Endothelial cell of umbilical vein (primary cell): Measurements from ENCODE around the gene CARS1. TPM values are rescaled to one million over a fixed set of nuclear protein-coding genes. Genes with fewer than 3 reads are reported as not detected.

ENCODE experiments used
- BruUV-seq: library from RNA; stranded (reverse); fragments of 400-500 nt; replicated peaks from 2 replicates; lab custom pipeline; 2021; lab: Mats Ljungman, UMichigan
- CTCF ChIA-PET: fragments of 300-600, 350-600 bp; sonication (Branson Sonifier 250); formaldehyde crosslinking; loops from one replicate; lab custom pipeline; 2021; ENCODE audit warnings: antibody characterized with exemption, inconsistent platforms; lab: Charles Lee
- POLR2A ChIA-PET: fragments of 300-600, 350-600 bp; sonication (Branson Sonifier 250); formaldehyde crosslinking; loops from one replicate; lab custom pipeline; 2021; ENCODE audit warnings: antibody characterized with exemption, inconsistent platforms; lab: Charles Lee
- DNase-seq: peaks from one replicate; pipeline ENCODE4 v3.0.0-alpha.2; 2011; ENCODE audit warnings: low read depth, low spot score
- FAIRE-seq: peaks from 2 replicates; lab custom pipeline; 2011; peaks lifted over from hg19 to GRCh38; lab: Jason Lieb, UNC
- H2AFZ ChIP-seq: 2 replicates; pipeline ENCODE4 v1.6.0; 2012; ENCODE audit warnings: low read depth, low read length, control low read depth, inconsistent platforms
- H3K27ac ChIP-seq: 2 replicates; pipeline ENCODE4 v1.5.1; 2011; ENCODE audit warnings: low read depth, mild to moderate bottlenecking, control low read depth, low read length, moderate library complexity; ENCODE audit not compliant: insufficient read depth
- H3K27me3 ChIP-seq, 2 experiments: 2 replicates each; pipeline versions ENCODE4 v1.6.0 to v1.6.1; 2011; ENCODE audit warnings: low read length in 2 of 2, mixed read lengths in 1 of 2; ENCODE audit not compliant: control insufficient read depth in 2 of 2, insufficient read depth in 2 of 2
- H3K36me3 ChIP-seq, 2 experiments: 2 replicates in 1 of 2; 3 replicates in 1 of 2; pipeline ENCODE4 v1.5.1; 2011; ENCODE audit warnings: low read length in 2 of 2, mild to moderate bottlenecking in 1 of 2, moderate library complexity in 1 of 2; ENCODE audit not compliant: control insufficient read depth in 2 of 2, insufficient read depth in 2 of 2; ENCODE audit errors: extremely low read depth in 1 of 2
- H3K4me1 ChIP-seq: 3 replicates; pipeline ENCODE4 v1.5.1; 2011; ENCODE audit warnings: mild to moderate bottlenecking, low read length; ENCODE audit not compliant: control insufficient read depth, insufficient read depth; ENCODE audit errors: extremely low read depth
- H3K4me2 ChIP-seq: 2 replicates; pipeline ENCODE4 v1.6.1; 2011; ENCODE audit warnings: low read length, control low read depth, mixed read lengths; ENCODE audit not compliant: insufficient read depth
- H3K4me3 ChIP-seq, 3 experiments: fragments of 200-600 bp in 1 of 3; sonication (generic), shearing (Covaris generic) in 1 of 3; replicated peaks in 1 of 3; 2 replicates each; pipeline ENCODE4 v1.5.1; 2011 to 2016; ENCODE audit warnings: control low read depth in 3 of 3, low read length in 3 of 3, mild to moderate bottlenecking in 2 of 3, inconsistent platforms in 1 of 3, low read depth in 1 of 3, moderate library complexity in 1 of 3; ENCODE audit not compliant: insufficient read depth in 1 of 3
- H3K79me2 ChIP-seq: 2 replicates; pipeline ENCODE4 v1.6.0; 2012; ENCODE audit warnings: low read length, inconsistent platforms; ENCODE audit not compliant: control insufficient read depth, insufficient read depth
- H3K9ac ChIP-seq: replicated peaks from 2 replicates; pipeline ENCODE3; 2011; ENCODE audit warnings: low read length, control low read depth; ENCODE audit not compliant: insufficient read depth; ENCODE audit errors: extremely low read depth
- H3K9me1 ChIP-seq: replicated peaks from 3 replicates; pipeline ENCODE4 v1.6.0; 2011; ENCODE audit warnings: mild to moderate bottlenecking, low read length; ENCODE audit not compliant: control insufficient read depth, insufficient read depth; ENCODE audit errors: extremely low read depth
- H3K9me3 ChIP-seq: replicated peaks from 2 replicates; pipeline ENCODE4 v1.5.1; 2012; ENCODE audit warnings: low read length, inconsistent platforms; ENCODE audit not compliant: control insufficient read depth, insufficient read depth
- H4K20me1 ChIP-seq: replicated peaks from 2 replicates; pipeline ENCODE3; 2011; ENCODE audit warnings: mild to moderate bottlenecking, low read length; ENCODE audit not compliant: control insufficient read depth, insufficient read depth; ENCODE audit errors: extremely low read depth
- EZH2 ChIP-seq: IDR thresholded peaks from 2 replicates; pipeline ENCODE4 v1.6.1; 2012; ENCODE audit warnings: borderline replicate concordance, low read depth, mild to moderate bottlenecking, moderate library complexity, low read length, inconsistent platforms; ENCODE audit not compliant: severe bottlenecking
- FOS ChIP-seq: IDR thresholded peaks from 2 replicates; pipeline ENCODE4 v1.6.1; 2011; ENCODE audit warnings: mild to moderate bottlenecking, low read length, moderate library complexity, borderline replicate concordance; ENCODE audit not compliant: insufficient read depth
- GATA2 ChIP-seq: IDR thresholded peaks from 2 replicates; pipeline ENCODE4 v1.7.0; 2011; ENCODE audit warnings: low read depth, mild to moderate bottlenecking, moderate library complexity, mixed read lengths, low read length; ENCODE audit not compliant: insufficient read length, insufficient read depth
- JUN ChIP-seq: IDR thresholded peaks from 2 replicates; pipeline ENCODE4 v1.6.1; 2011; ENCODE audit warnings: borderline replicate concordance, low read depth; ENCODE audit not compliant: insufficient read length, insufficient read depth
- MAX ChIP-seq: IDR thresholded peaks from 2 replicates; pipeline ENCODE4 v1.6.1; 2011; ENCODE audit not compliant: insufficient read depth, insufficient read length
- MYC ChIP-seq: IDR thresholded peaks from one replicate; pipeline ENCODE4 v1.6.1; 2011; ENCODE audit warnings: mild to moderate bottlenecking, low read depth, low read length
- POLR2A ChIP-seq: IDR thresholded peaks from 2 replicates; pipeline ENCODE4 v1.6.1; 2012; ENCODE audit warnings: low read depth, mild to moderate bottlenecking, control low read depth, low read length
- POLR2AphosphoS5 ChIP-seq: IDR thresholded peaks from 2 replicates; pipeline ENCODE4 v1.6.1; 2012; ENCODE audit warnings: low read depth, mild to moderate bottlenecking, control low read depth, low read length, moderate library complexity; ENCODE audit not compliant: insufficient read depth
- dilution Hi-C: fragments of 300-500 bp; cut with MboI; formaldehyde crosslinking; loops from one replicate; pipeline ENCODE4 v1.15.0; 2019; ENCODE audit warnings: low sequenced_read_pairs; ENCODE audit not compliant: extremely low pct_ligation_motif_present
- intact Hi-C: fragments of 100-400 bp; cut with micrococcal nuclease; formaldehyde crosslinking; loops from one replicate; pipeline ENCODE4 v1.10.0; 2022
- polyA plus RNA-seq, 4 experiments: library from polyadenylated mRNA; depleted of rRNA in 3 of 4; stranded (reverse) in 3 of 4; unstranded in 1 of 4; fragments of >200 nt; gene quantifications; 2 replicates each; pipeline versions ENCODE4 v1.2.1 to v1.2.3, GENCODE V29; 2011 to 2012; ENCODE audit warnings: missing spikeins in 1 of 4
- total RNA-seq: library from RNA; stranded (reverse); gene quantifications from 2 replicates; pipeline ENCODE4 v1.2.3, GENCODE V29; 2021
- TF ChIP-seq, protein P1 (sequence below), 2 donors: IDR thresholded peaks; 1 replicate in 1 of 2; 2 replicates in 1 of 2; pipeline ENCODE4 v1.5.1; 2011; ENCODE audit warnings: low read length in 2 of 2, mild to moderate bottlenecking in 2 of 2, moderate library complexity in 2 of 2, control low read depth in 1 of 2, inconsistent platforms in 1 of 2, low read depth in 1 of 2; ENCODE audit not compliant: insufficient read depth in 1 of 2; ENCODE audit errors: extremely low read depth in 1 of 2

Gene CARS1
- total and polyA plus RNA-seq, 2 donors (not counting 3 experiments of a cell fraction or from before 2014, with no cell fraction given): 43.5 to 66.2 TPM

DNA sequence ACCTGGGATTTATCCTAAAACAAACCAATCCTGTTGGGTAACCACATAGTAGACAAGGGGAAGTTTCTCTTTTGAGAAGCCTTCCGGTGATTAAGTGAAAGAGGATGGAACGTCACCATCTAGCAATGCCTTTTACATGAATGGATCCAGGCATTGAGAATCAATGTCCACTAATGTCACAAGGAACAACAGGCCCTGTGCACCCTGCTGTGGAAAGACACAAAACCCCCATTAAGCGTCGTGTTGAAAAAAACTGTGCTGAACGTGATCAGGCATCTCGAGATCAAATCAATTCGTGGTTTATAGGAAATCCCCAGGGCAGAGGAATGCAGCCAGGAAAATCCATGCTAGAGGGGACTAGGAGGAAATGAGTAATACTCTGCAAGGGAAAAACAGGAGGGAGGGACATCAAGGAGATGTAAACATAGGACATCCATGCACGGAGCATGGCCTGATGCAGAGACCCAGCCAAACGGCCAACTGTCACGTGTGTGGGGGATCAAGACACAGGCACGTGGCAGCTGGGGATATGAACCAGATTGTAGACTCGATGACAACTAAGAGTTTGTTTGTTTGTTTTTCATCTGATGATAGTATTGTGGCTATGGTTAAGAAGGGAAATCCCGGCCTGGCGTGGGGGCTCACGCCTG lies 38.6 kb upstream of the CARS1 start:
- H3K4me3 ChIP-seq: peak overlapping the region in 1 of 3 experiments; percentile 25
- ChIA-PET POLR2A (no interaction called here), CTCF (interaction anchor here (1.4 kb wide), 2 partner anchors 15 to 69 kb away, joined by 4 to 5 read pairs; partner anchors contain the start of gene OSBPL5)
- peak overlapping the region; percentile 80 for H3K9ac ChIP-seq
- FAIRE-seq (peak; percentile 98), DNase-seq (peak; percentile 98)
- peak overlapping the region; percentile 100 for H3K27ac ChIP-seq
- H3K4me2 ChIP-seq: peak overlapping the region; percentile 80
- BruUV-seq: TSS peak; percentile 87
- H3K9me3 ChIP-seq: no peaks in the 10 kb centered on the region
- intact Hi-C loops (loop anchor here (1.0 to 10.0 kb wide), 8 partner anchors 28 to 561 kb away; partner anchors contain the start of gene NAP1L4), dilution Hi-C loops (no loop called here)
- no peaks in the 10 kb centered on the region for H3K27me3 ChIP-seq
- H3K9me1 ChIP-seq: no peaks in the 10 kb centered on the region
- peak overlapping the region; percentile 55 for H2AFZ ChIP-seq
- H3K4me1 ChIP-seq: peaks cover 25% of the 10 kb centered on the region
- TF ChIP-seq POLR2AphosphoS5 (peak; percentile 23), POLR2A (no peak), EZH2 (no peak), MAX (peak; percentile 99), MYC (peak; percentile 97), GATA2 (peak; percentile 35), FOS (peak; percentile 82), JUN (peak; percentile 70)
- TF ChIP-seq, protein P1, sequence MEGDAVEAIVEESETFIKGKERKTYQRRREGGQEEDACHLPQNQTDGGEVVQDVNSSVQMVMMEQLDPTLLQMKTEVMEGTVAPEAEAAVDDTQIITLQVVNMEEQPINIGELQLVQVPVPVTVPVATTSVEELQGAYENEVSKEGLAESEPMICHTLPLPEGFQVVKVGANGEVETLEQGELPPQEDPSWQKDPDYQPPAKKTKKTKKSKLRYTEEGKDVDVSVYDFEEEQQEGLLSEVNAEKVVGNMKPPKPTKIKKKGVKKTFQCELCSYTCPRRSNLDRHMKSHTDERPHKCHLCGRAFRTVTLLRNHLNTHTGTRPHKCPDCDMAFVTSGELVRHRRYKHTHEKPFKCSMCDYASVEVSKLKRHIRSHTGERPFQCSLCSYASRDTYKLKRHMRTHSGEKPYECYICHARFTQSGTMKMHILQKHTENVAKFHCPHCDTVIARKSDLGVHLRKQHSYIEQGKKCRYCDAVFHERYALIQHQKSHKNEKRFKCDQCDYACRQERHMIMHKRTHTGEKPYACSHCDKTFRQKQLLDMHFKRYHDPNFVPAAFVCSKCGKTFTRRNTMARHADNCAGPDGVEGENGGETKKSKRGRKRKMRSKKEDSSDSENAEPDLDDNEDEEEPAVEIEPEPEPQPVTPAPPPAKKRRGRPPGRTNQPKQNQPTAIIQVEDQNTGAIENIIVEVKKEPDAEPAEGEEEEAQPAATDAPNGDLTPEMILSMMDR (IDR thresholded peaks at IDR 0.05; ENCODE audit: extremely low read depth in 1 of 2, insufficient read depth in 1 of 2, low read depth in 1 of 2, low read length in 2 of 2): no peak
- no peaks in the 10 kb centered on the region for H3K79me2 ChIP-seq
- no peaks in the 10 kb centered on the region for H3K36me3 ChIP-seq
- no peaks in the 10 kb centered on the region for H4K20me1 ChIP-seq
